HepG2 (cell line): Measurements from ENCODE around the gene CTTNBP2NL. TPM values are rescaled to one million over a fixed set of nuclear protein-coding genes. Genes with fewer than 3 reads are reported as not detected.

Source experiments
- CCAR2 ChIP-seq: fragments of 200-400 bp; formaldehyde crosslinking; optimal IDR thresholded peaks from 2 replicates; pipeline ENCODE3; 2018; ENCODE audit warnings: low read depth, mild to moderate bottlenecking, low read length, moderate library complexity
- HIVEP1 ChIP-seq: sonication (generic); formaldehyde crosslinking; IDR thresholded peaks from 2 replicates; pipeline ENCODE4 v1.4.0; 2020; ENCODE audit warnings: mild to moderate bottlenecking, missing genetic modification reagents
- HOXA5 ChIP-seq: sonication (generic); formaldehyde crosslinking; IDR thresholded peaks from 2 replicates; pipeline ENCODE4 v1.4.0; 2020; ENCODE audit warnings: missing genetic modification reagents
- KAT7 ChIP-seq: IDR thresholded peaks from 2 replicates; pipeline ENCODE4 v1.6.1; 2018; ENCODE audit warnings: borderline replicate concordance, missing compliant biosample characterization
- KLF11 ChIP-seq: IDR thresholded peaks from 2 replicates; pipeline ENCODE4 v1.6.1; 2016; ENCODE audit warnings: missing compliant biosample characterization
- KLF13 ChIP-seq: sonication (generic); formaldehyde crosslinking; IDR thresholded peaks from 2 replicates; pipeline ENCODE4 v1.4.0; 2020; ENCODE audit warnings: mild to moderate bottlenecking, missing genetic modification reagents
- KMT2A ChIP-seq: sonication (generic); formaldehyde crosslinking; IDR thresholded peaks from 2 replicates; pipeline ENCODE4 v1.4.0; 2020; ENCODE audit warnings: missing genetic modification reagents
- MXD4 ChIP-seq: IDR thresholded peaks from 2 replicates; pipeline ENCODE4 v1.6.1; 2016; ENCODE audit warnings: mild to moderate bottlenecking, missing biosample characterization, missing genetic modification reagents
- NBN ChIP-seq: fragments of 450-650 bp; conservative IDR thresholded peaks from 2 replicates; pipeline ENCODE4 v1.6.1; 2017
- PITX1 ChIP-seq: sonication (generic); formaldehyde crosslinking; IDR thresholded peaks from 2 replicates; pipeline ENCODE4 v1.5.1; 2020; ENCODE audit warnings: mild to moderate bottlenecking, missing genetic modification reagents
- POGZ ChIP-seq: sonication (generic); formaldehyde crosslinking; IDR thresholded peaks from 2 replicates; pipeline ENCODE4 v1.4.0; 2020; ENCODE audit warnings: mild to moderate bottlenecking, missing genetic modification reagents
- RFXANK ChIP-seq: IDR thresholded peaks from 2 replicates; pipeline ENCODE4 v1.6.1; 2016
- SALL1 ChIP-seq: sonication (generic); formaldehyde crosslinking; IDR thresholded peaks from 2 replicates; pipeline ENCODE4 v1.8.0; 2022; ENCODE audit warnings: mild to moderate bottlenecking, missing genetic modification reagents
- SCMH1 ChIP-seq: sonication (generic); formaldehyde crosslinking; IDR thresholded peaks from 2 replicates; pipeline ENCODE4 v1.9.0; 2021; ENCODE audit warnings: missing genetic modification reagents, mild to moderate bottlenecking, borderline replicate concordance
- TCF12 ChIP-seq, 2 experiments: fragments of 450-650 bp in 1 of 2; sonication (generic) in 1 of 2; formaldehyde crosslinking in 1 of 2; IDR thresholded peaks; 2 replicates each; pipeline versions ENCODE4 v1.6.1 to v1.8.0; 2017 to 2022; ENCODE audit warnings: antibody characterized with exemption in 1 of 2, mild to moderate bottlenecking in 1 of 2, missing genetic modification reagents in 1 of 2, moderate library complexity in 1 of 2
- ZNF124 ChIP-seq: sonication (generic); formaldehyde crosslinking; IDR thresholded peaks from 2 replicates; pipeline ENCODE4 v1.4.0; 2020; ENCODE audit warnings: missing genetic modification reagents
- polyA plus RNA-seq, 8 experiments: library from polyadenylated mRNA; depleted of rRNA in 3 of 8; stranded (reverse) in 7 of 8; unstranded in 1 of 8; fragments of >200 nt; fragmentation: Illumina TruSeq in 4 of 8; extraction: Trizol in 4 of 8; gene quantifications; 2 replicates each; pipeline versions ENCODE4 v1.2.1 to v1.2.3, GENCODE V29; 2011 to 2016; ENCODE audit warnings: low read depth in 4 of 8, missing spikeins in 1 of 8, mixed read lengths in 1 of 8; ENCODE audit not compliant: insufficient read depth in 1 of 8
- total RNA-seq, 5 experiments: library from RNA; depleted of rRNA; stranded (reverse); fragments of >200 nt; fragmentation: Illumina TruSeq; extraction: Trizol; gene quantifications; 2 replicates each; pipeline ENCODE4 v1.2.3, GENCODE V29; 2016; ENCODE audit warnings: low read depth in 1 of 5
- TF ChIP-seq, protein P1 (sequence below), 2 experiments: sonication (generic) in 1 of 2; formaldehyde crosslinking in 1 of 2; IDR thresholded peaks; 2 replicates each; pipeline versions ENCODE4 v1.4.0 to v1.6.1; 2016 to 2020; ENCODE audit warnings: borderline replicate concordance in 1 of 2, low read depth in 1 of 2, mild to moderate bottlenecking in 1 of 2, missing genetic modification reagents in 1 of 2
- TF ChIP-seq, protein P2 (sequence below): sonication (generic); formaldehyde crosslinking; IDR thresholded peaks from 2 replicates; pipeline ENCODE4 v1.5.1; 2020; ENCODE audit warnings: mild to moderate bottlenecking, moderate library complexity, missing genetic modification reagents
- TF ChIP-seq, protein P3 (sequence below): sonication (generic); formaldehyde crosslinking; IDR thresholded peaks from 2 replicates; pipeline ENCODE4 v1.4.0; 2020; ENCODE audit warnings: mild to moderate bottlenecking, low read depth, missing genetic modification reagents
- TF ChIP-seq, protein P4 (sequence below): sonication (generic); formaldehyde crosslinking; conservative IDR thresholded peaks from 2 replicates; pipeline ENCODE4 v1.4.0; 2020; ENCODE audit warnings: mild to moderate bottlenecking, missing genetic modification reagents, moderate library complexity

Gene CTTNBP2NL
- total and polyA plus RNA-seq, 2 of the 13 experiments (the other 11 are each of a cell fraction or from before 2014, with no cell fraction given), result 2.1 to 4.1 TPM

DNA sequence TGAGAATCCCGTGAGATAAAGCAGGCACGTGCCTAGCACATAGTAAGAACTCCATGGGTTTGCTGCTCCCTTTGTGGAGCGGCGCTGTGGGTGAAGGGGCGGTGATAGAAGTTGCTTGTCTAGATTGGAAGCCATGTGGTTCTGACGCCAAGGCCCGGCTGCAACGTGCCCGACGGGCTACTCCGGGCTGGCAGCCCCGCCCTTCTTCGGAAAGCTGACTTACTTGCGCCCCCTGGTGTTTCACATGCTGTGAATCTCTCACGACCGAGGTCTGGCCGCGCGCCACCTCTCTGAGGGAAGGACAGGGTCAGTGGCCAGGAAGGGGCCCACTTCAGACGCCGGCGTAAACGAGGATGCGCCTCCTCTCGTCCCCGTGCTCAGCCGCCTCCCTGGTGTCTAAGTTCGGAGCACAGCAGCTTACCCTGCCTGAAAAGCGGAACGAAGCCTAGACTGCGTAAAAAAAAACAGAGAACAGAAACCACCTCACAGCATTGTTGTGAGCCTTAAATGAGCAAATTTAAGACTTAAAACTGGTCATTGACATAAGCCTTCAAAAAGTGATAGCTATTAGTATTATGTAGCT, 70.2 kb downstream of the CTTNBP2NL start (continued):
- TF ChIP-seq TCF12 (IDR thresholded peaks at IDR 0.05) (no peak), TCF12 (CRISPR knock-in tag; IDR thresholded peaks at IDR 0.05) (0 out of 2 replicates have a peak, but pooled peaks have one; percentile 35), HIVEP1 (no peak), POGZ (CRISPR knock-in tag) (peak; percentile 54; the same call in 1 of the 2 replicates), NBN (no peak), MXD4 (CRISPR knock-in tag) (peak; percentile 88), SCMH1 (CRISPR knock-in tag) (no peak), ZNF124 (CRISPR knock-in tag) (peak; percentile 60; the same call in 1 of the 2 replicates), PITX1 (peak; percentile 48; the same call in 1 of the 2 replicates), KLF11 (no peak), CCAR2 (no peak), KMT2A (CRISPR knock-in tag) (0 out of 2 replicates have a peak, but pooled peaks have one; percentile 48), HOXA5 (0 out of 2 replicates have a peak, but pooled peaks have one; percentile 32), RFXANK (CRISPR knock-in tag) (no peak), KAT7 (CRISPR knock-in tag) (0 out of 2 replicates have a peak, but pooled peaks have one; percentile 38), SALL1 (CRISPR knock-in tag) (peak; percentile 89), KLF13 (CRISPR knock-in tag) (no peak)
- TF ChIP-seq, protein P1, sequence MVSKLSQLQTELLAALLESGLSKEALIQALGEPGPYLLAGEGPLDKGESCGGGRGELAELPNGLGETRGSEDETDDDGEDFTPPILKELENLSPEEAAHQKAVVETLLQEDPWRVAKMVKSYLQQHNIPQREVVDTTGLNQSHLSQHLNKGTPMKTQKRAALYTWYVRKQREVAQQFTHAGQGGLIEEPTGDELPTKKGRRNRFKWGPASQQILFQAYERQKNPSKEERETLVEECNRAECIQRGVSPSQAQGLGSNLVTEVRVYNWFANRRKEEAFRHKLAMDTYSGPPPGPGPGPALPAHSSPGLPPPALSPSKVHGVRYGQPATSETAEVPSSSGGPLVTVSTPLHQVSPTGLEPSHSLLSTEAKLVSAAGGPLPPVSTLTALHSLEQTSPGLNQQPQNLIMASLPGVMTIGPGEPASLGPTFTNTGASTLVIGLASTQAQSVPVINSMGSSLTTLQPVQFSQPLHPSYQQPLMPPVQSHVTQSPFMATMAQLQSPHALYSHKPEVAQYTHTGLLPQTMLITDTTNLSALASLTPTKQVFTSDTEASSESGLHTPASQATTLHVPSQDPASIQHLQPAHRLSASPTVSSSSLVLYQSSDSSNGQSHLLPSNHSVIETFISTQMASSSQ (IDR thresholded peaks at IDR 0.05; ENCODE audit: low read depth), result no peak
- TF ChIP-seq, protein P1 (CRISPR knock-in tag; IDR thresholded peaks at IDR 0.05; ENCODE audit: borderline replicate concordance), result no peak
- TF ChIP-seq, protein P2, sequence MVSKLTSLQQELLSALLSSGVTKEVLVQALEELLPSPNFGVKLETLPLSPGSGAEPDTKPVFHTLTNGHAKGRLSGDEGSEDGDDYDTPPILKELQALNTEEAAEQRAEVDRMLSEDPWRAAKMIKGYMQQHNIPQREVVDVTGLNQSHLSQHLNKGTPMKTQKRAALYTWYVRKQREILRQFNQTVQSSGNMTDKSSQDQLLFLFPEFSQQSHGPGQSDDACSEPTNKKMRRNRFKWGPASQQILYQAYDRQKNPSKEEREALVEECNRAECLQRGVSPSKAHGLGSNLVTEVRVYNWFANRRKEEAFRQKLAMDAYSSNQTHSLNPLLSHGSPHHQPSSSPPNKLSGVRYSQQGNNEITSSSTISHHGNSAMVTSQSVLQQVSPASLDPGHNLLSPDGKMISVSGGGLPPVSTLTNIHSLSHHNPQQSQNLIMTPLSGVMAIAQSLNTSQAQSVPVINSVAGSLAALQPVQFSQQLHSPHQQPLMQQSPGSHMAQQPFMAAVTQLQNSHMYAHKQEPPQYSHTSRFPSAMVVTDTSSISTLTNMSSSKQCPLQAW (CRISPR knock-in tag), result peak; percentile 81; the same call in 1 of the 2 replicates
- TF ChIP-seq, protein P3, sequence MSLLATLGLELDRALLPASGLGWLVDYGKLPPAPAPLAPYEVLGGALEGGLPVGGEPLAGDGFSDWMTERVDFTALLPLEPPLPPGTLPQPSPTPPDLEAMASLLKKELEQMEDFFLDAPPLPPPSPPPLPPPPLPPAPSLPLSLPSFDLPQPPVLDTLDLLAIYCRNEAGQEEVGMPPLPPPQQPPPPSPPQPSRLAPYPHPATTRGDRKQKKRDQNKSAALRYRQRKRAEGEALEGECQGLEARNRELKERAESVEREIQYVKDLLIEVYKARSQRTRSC (CRISPR knock-in tag), result no peak
- TF ChIP-seq, protein P4, sequence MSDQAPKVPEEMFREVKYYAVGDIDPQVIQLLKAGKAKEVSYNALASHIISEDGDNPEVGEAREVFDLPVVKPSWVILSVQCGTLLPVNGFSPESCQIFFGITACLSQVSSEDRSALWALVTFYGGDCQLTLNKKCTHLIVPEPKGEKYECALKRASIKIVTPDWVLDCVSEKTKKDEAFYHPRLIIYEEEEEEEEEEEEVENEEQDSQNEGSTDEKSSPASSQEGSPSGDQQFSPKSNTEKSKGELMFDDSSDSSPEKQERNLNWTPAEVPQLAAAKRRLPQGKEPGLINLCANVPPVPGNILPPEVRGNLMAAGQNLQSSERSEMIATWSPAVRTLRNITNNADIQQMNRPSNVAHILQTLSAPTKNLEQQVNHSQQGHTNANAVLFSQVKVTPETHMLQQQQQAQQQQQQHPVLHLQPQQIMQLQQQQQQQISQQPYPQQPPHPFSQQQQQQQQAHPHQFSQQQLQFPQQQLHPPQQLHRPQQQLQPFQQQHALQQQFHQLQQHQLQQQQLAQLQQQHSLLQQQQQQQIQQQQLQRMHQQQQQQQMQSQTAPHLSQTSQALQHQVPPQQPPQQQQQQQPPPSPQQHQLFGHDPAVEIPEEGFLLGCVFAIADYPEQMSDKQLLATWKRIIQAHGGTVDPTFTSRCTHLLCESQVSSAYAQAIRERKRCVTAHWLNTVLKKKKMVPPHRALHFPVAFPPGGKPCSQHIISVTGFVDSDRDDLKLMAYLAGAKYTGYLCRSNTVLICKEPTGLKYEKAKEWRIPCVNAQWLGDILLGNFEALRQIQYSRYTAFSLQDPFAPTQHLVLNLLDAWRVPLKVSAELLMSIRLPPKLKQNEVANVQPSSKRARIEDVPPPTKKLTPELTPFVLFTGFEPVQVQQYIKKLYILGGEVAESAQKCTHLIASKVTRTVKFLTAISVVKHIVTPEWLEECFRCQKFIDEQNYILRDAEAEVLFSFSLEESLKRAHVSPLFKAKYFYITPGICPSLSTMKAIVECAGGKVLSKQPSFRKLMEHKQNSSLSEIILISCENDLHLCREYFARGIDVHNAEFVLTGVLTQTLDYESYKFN, result peak; percentile 27; the same call in 1 of the 2 replicates
